Thoracic aorta (tissue), 2 donors: Measurements from ENCODE around the gene CEP104. TPM values are rescaled to one million over a fixed set of nuclear protein-coding genes. Genes with fewer than 3 reads are reported as not detected.

Experiments
- ATAC-seq: fragments of 150-250 bp; one replicate; pipeline ENCODE4 v1.8.0; 2017; ENCODE audit warnings: low read depth; ENCODE audit not compliant: insufficient number of reproducible peaks, low FRiP score
- DNase-seq: peaks from one replicate; pipeline ENCODE4 v3.0.0-alpha.2; 2020; ENCODE audit warnings: low spot score
- H3K27ac ChIP-seq, 2 donors: fragments of 200-600 bp; sonication (generic); 1 replicate in 1 of 2; 2 replicates in 1 of 2; pipeline ENCODE4 v1.5.1; 2016; ENCODE audit warnings: mild to moderate bottlenecking in 2 of 2, moderate library complexity in 2 of 2
- H3K27me3 ChIP-seq: fragments of 200-600 bp; sonication (generic); replicated peaks from 2 replicates; pipeline ENCODE4 v1.6.0; 2016; ENCODE audit warnings: mild to moderate bottlenecking; ENCODE audit not compliant: insufficient read depth
- H3K36me3 ChIP-seq: fragments of 200-600 bp; sonication (generic); one replicate; pipeline ENCODE4 v1.5.1; 2016
- H3K4me1 ChIP-seq, 2 donors: fragments of 200-600 bp; sonication (generic); 1 replicate in 1 of 2; 2 replicates in 1 of 2; pipeline versions ENCODE4 v1.5.1 to v1.6.0; 2016; ENCODE audit warnings: low read depth in 2 of 2, mild to moderate bottlenecking in 1 of 2; ENCODE audit not compliant: control insufficient read depth in 1 of 2
- H3K4me3 ChIP-seq: fragments of 200-600 bp; sonication (generic); 2 replicates; pipeline ENCODE4 v1.5.1; 2016; ENCODE audit warnings: mild to moderate bottlenecking
- H3K9me3 ChIP-seq: fragments of 200-600 bp; sonication (generic); 2 replicates; pipeline ENCODE4 v1.5.1; 2016
- total RNA-seq, 2 donors: library from RNA; depleted of rRNA; stranded (reverse); fragments of >200 nt; gene quantifications; one replicate each; pipeline versions ENCODE4 v1.1.0 to v1.2.3, GENCODE V29; 2016
- TF ChIP-seq, protein P1 (sequence below): fragments of 200-600 bp; sonication (generic); IDR thresholded peaks from one replicate; pipeline ENCODE4 v1.5.1; 2019; ENCODE audit warnings: antibody characterized with exemption

CEP104 gene
- total RNA-seq, 2 donors from 2014 or later = 27.3 to 59.2 TPM

GRCh38 chr1:3817821-3818597, 39.0 kb downstream of the CEP104 start:
- no peaks in the 10 kb centered on the region for H3K27me3 ChIP-seq
- peaks cover 45% of the 10 kb centered on the region for H3K36me3 ChIP-seq
- no peak overlapping the region for H3K4me3 ChIP-seq
- TF ChIP-seq, protein P1, sequence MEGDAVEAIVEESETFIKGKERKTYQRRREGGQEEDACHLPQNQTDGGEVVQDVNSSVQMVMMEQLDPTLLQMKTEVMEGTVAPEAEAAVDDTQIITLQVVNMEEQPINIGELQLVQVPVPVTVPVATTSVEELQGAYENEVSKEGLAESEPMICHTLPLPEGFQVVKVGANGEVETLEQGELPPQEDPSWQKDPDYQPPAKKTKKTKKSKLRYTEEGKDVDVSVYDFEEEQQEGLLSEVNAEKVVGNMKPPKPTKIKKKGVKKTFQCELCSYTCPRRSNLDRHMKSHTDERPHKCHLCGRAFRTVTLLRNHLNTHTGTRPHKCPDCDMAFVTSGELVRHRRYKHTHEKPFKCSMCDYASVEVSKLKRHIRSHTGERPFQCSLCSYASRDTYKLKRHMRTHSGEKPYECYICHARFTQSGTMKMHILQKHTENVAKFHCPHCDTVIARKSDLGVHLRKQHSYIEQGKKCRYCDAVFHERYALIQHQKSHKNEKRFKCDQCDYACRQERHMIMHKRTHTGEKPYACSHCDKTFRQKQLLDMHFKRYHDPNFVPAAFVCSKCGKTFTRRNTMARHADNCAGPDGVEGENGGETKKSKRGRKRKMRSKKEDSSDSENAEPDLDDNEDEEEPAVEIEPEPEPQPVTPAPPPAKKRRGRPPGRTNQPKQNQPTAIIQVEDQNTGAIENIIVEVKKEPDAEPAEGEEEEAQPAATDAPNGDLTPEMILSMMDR = no peak
- H3K27ac ChIP-seq = no peak overlapping the region
- ATAC-seq = no peak
- no peaks in the 10 kb centered on the region for H3K9me3 ChIP-seq
- no peak for DNase-seq
- H3K4me1 ChIP-seq = no peaks in the 10 kb centered on the region

GRCh38 chr1:3817138-3817740, 39.8 kb downstream of the CEP104 start:
- no peaks in the 10 kb centered on the region for H3K27me3 ChIP-seq
- H3K36me3 ChIP-seq = peaks cover 38% of the 10 kb centered on the region
- H3K9me3 ChIP-seq = no peaks in the 10 kb centered on the region
- H3K4me1 ChIP-seq = no peaks in the 10 kb centered on the region
- H3K4me3 ChIP-seq = no peak overlapping the region
- ATAC-seq (no peak), DNase-seq (no peak)
- H3K27ac ChIP-seq = no peak overlapping the region
- TF ChIP-seq, protein P1 = no peak

DNA sequence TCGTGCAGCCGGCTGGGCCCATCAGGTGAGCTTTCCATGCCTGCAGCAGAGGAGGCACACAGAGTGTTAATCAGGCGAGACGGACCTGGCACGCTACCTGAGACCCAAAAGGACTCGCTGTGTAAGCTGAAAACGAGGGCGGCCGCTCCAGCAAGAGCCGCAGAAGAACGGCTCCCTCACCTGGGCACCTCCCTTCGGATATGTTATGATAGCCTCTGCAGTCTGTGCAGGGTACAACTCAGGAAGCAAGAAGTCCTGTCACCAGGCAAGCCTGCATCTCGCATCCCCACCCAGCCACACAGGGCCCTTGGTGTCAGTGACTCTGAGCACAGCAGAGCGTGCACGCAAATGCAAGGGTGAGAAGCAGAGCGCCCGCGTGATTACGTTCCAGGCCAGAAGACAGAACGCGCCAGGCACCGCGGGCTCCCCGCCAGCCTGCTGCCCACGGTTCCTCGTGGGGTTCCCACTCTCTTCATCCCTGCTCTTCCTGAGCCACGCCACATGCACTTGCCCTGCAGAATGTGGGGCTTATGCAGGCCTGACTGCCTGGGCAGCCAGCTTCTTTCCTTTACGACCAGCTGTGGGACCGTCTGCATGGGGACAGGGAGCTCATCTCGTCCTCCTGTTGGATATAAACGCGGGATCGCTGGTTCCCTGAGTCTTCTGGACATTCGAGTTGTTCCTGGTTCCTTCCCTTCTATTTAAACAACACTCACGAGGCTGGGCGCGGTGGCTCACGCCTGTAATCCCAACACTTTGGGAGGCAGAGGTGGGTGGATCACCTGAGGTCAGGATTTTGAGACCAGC, 40.5 kb downstream of the CEP104 start:
- Histone ChIP-seq H3K36me3 (peaks cover 32% of the 10 kb centered on the region), H3K27me3 (no peaks in the 10 kb centered on the region), H3K4me3 (no peak overlapping the region), H3K4me1 (no peaks in the 10 kb centered on the region), H3K9me3 (no peaks in the 10 kb centered on the region), H3K27ac (no peak overlapping the region)
- no peak for ATAC-seq
- TF ChIP-seq, protein P1 = no peak
- no peak for DNase-seq

- Histone ChIP-seq H3K36me3 (peaks cover 17% of the 10 kb centered on the region), H3K9me3 (no peaks in the 10 kb centered on the region), H3K27me3 (no peaks in the 10 kb centered on the region), H3K4me1 (no peaks in the 10 kb centered on the region), H3K27ac (no peak overlapping the region), H3K4me3 (no peak overlapping the region)
- ATAC-seq (no peak), DNase-seq (no peak)
- TF ChIP-seq, protein P1 = no peak
These were observed 42.0 kb downstream of the CEP104 start for GRCh38 chr1:3814771-3815561.
